Tibial nerve (tissue), 4 donors: ENCODE measurements around the gene IFITM5.

ENCODE experiments used
- EP300 ChIP-seq, 2 donors: sonication (generic); formaldehyde crosslinking; IDR thresholded peaks; one replicate each; pipeline ENCODE4 v1.6.1; 2017; ENCODE audit warnings: antibody characterized with exemption in 2 of 2, mild to moderate bottlenecking in 1 of 2
- POLR2A ChIP-seq, 2 donors: fragments of 450-650 bp; IDR thresholded peaks; one replicate each; pipeline ENCODE4 v1.6.1; 2017; ENCODE audit warnings: antibody characterized with exemption in 2 of 2, mild to moderate bottlenecking in 2 of 2, moderate library complexity in 2 of 2
- TF ChIP-seq, protein P1 (sequence below), 5 experiments: fragments of 200-600 bp in 3 of 5; fragments of 450-650 bp in 2 of 5; sonication (generic) in 3 of 5; IDR thresholded peaks; one replicate each; pipeline ENCODE4 v1.5.1; 2016 to 2019; ENCODE audit warnings: antibody characterized with exemption in 5 of 5, mild to moderate bottlenecking in 3 of 5, moderate library complexity in 2 of 5

GRCh38 chr11:332651-333480 is 33.5 kb upstream of the IFITM5 start:
- TF ChIP-seq, protein P1, sequence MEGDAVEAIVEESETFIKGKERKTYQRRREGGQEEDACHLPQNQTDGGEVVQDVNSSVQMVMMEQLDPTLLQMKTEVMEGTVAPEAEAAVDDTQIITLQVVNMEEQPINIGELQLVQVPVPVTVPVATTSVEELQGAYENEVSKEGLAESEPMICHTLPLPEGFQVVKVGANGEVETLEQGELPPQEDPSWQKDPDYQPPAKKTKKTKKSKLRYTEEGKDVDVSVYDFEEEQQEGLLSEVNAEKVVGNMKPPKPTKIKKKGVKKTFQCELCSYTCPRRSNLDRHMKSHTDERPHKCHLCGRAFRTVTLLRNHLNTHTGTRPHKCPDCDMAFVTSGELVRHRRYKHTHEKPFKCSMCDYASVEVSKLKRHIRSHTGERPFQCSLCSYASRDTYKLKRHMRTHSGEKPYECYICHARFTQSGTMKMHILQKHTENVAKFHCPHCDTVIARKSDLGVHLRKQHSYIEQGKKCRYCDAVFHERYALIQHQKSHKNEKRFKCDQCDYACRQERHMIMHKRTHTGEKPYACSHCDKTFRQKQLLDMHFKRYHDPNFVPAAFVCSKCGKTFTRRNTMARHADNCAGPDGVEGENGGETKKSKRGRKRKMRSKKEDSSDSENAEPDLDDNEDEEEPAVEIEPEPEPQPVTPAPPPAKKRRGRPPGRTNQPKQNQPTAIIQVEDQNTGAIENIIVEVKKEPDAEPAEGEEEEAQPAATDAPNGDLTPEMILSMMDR (IDR thresholded peaks at IDR 0.05), result no peak
- TF ChIP-seq EP300 (IDR thresholded peaks at IDR 0.05) (no peak), POLR2A (IDR thresholded peaks at IDR 0.05) (no peak)
